GM11168 (cell line): ENCODE data around the gene CERCAM.
"Not testable (repeated sequence)": the region's sequence is repeated elsewhere in the genome, so short reads cannot be mapped to it uniquely, and the experiment has no call there.

Source experiments
- in situ Hi-C: fragments of 300-500 bp; cut with MboI; formaldehyde crosslinking; loops from one replicate; pipeline ENCODE4 v1.12.0; 2022; ENCODE audit warnings: low sequenced_read_pairs; ENCODE audit not compliant: unreplicated experiment

The CERCAM gene

GRCh38 chr9:128415281-128415680 is 5.4 kb upstream of the CERCAM start:
- in situ Hi-C loops: no loop called here

- in situ Hi-C loops: no loop called here
These were observed 4.6 kb upstream of the CERCAM start for GRCh38 chr9:128416014-128416413.

GRCh38 chr9:128416432-128417019 is 4.1 kb upstream of the CERCAM start:
- in situ Hi-C loops: no loop called here

GRCh38 chr9:128419061-128419925 is 1.4 kb upstream of the CERCAM start:
- in situ Hi-C loops: no loop called here

DNA sequence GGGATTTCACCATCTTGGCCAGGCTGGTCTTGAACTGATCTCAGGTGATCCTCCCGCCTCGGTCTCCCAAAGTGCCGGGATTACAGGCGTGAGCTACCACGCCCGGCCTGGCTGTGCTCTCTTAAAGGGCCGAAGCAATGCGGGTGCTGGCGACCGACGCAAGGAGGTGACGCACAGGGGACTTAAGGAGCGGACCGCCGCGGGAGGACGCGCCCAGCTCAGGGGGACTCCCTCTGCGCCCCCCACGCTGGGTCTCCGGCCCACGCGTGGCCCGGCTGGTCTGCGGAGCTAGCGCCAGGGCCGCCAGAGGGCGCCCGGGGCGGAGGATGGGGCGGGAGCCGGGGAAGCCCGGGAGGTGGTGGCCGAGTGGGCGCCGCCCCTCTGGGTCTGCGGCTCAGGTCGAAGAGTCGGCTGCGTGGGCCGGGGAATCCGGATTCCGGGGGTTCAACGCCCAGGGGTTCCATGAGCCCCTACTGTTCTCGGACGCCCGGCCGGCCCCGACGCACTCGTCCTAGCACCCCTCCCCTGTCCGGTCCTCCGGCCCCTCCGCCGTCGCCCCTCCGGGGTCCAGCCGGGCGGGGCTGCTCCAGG is 502 bp upstream of the CERCAM start:
- in situ Hi-C loops: no loop called here

DNA sequence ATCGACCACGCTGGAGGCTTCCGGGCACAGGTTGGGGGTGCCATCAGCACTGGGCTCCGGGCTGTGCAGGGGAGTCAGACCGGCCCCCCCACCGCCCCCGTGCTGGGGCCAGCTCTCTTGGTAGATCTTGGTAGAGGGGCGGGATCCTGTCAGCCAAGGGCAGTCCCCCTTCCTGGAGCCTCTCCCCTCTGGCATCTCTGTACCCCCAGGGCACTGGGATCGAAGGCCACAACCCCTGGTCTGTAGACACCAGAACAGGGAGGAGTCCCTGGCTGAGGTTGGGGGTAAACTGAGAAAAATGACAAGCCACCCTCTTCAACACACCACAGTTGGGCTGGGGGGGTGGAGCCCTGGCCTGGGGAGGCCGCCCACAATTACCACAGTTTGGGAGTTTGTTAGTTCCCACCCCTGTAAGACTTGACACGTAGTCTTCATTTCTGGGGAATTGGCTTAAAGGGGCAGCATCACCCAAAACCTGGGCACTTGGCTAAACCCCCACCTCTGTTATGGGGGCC is 882 bp downstream of the CERCAM start:
- in situ Hi-C loops: no loop called here

- in situ Hi-C loops: not testable (repeated sequence)
These were observed 1.5 kb downstream of the CERCAM start for GRCh38 chr9:128422022-128422782.

DNA sequence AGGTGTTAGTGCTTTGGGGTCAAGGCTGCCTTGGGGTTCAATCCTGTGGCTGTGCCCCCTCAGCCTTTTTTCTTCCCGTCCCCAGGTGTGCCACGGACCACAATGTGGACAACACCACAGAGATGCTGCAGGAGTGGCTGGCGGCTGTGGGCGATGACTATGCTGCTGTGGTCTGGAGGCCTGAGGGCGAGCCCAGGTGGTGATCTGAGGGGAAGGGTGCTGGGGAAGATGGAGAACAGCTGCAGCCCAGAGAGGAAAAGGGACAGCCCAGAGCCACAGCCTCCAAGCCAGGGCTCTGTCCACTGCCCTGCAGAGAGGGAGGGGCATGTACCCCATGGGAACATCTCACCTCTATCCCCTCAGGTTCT is 2.1 kb downstream of the CERCAM start:
- in situ Hi-C loops: no loop called here

GRCh38 chr9:128423356-128423755 is 2.7 kb downstream of the CERCAM start:
- in situ Hi-C loops: not testable (repeated sequence)

GRCh38 chr9:128424268-128424780 is 3.7 kb downstream of the CERCAM start:
- in situ Hi-C loops: no loop called here

GRCh38 chr9:128428644-128429512 is 8.2 kb downstream of the CERCAM start:
- in situ Hi-C loops: no loop called here

DNA sequence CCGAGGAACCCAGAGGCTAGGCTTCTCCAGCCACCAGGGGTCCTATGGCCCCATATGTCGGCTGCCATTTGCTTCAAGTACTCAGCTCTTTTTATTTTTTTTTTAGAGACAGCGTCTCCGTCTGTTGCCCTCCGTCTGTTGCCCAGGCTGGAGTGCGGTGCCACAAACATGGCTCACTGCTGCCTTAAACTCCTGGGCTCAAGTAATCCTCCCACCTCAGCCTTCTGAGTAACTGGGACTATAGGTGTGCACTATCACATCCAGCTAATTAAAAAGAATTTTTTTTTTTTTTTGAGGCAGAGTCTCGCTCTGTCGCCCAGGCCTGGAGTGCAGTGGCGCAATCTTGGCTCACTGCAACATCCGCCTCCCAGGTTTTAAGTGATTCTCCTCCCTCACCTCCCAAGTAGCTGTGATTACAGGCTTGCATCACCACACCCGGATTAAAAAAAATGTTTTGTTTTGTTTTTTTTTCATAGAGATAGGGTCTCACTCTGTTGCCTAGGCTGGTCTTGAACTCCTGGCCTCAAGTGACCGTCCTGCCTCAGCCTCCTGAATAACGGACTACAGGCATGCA is 8.9 kb downstream of the CERCAM start:
- in situ Hi-C loops: no loop called here

DNA sequence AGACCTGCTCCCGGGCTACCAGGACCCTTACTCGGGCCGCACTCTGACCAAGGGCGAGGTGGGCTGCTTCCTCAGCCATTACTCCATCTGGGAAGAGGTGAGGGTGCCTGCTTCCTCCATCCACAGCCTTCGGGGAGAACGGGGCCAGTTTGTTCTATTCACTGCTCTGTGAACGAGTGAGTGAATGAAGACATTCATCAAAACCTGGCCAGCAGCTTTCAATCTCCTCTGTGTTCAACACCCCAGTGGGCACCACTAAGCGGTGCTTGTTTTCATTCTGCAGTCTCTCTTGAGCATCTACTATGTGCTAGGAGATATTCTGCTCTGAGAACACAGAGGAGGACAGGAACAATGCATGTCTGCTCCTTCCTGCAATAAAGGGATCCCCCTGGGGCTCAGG is 10.6 kb downstream of the CERCAM start:
- in situ Hi-C loops: no loop called here

- in situ Hi-C loops: no loop called here
These were observed 13.7 kb downstream of the CERCAM start for GRCh38 chr9:128434340-128434739.

GRCh38 chr9:128435611-128436010 is 15.0 kb downstream of the CERCAM start:
- in situ Hi-C loops: no loop called here

DNA sequence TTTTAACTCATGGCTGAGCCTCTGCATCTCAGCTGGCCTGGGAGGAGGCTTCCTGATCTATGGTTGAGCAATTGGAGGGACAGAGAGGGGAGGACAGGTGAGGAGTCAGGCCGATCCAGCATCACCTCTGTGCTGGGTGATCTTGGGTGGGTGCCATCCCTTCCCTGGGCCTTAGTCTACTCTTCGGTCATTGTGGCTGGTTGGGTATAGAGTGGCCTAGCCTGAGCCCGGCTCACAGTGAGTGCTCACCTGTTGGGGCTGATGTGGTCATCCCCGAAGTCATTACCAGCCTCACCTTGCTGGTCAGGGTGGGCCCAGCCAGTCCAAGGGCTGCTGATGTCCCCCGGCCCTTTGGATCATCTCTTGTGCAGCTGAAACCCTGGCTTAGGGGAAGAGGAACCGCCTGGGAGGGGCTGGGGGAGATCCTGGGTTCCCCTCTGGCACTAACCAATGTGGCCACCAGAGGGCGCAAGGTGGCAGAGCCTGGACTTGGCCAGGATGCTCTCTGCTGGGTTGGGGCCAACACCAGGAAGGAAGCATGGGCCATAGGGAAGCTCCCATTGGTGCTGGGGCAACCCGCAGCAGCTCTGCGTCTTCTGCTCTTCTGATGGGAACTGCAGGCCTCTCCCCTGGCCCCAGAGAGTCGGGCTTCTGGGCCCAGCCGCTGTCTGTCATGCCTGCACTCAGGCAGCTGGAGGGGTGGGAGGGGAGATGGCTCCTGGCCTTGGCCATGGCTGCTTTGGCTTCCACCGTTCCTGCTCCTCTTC is 17.9 kb downstream of the CERCAM start:
- in situ Hi-C loops: no loop called here

GRCh38 chr9:128439273-128439672 is 18.6 kb downstream of the CERCAM start:
- in situ Hi-C loops: no loop called here

DNA sequence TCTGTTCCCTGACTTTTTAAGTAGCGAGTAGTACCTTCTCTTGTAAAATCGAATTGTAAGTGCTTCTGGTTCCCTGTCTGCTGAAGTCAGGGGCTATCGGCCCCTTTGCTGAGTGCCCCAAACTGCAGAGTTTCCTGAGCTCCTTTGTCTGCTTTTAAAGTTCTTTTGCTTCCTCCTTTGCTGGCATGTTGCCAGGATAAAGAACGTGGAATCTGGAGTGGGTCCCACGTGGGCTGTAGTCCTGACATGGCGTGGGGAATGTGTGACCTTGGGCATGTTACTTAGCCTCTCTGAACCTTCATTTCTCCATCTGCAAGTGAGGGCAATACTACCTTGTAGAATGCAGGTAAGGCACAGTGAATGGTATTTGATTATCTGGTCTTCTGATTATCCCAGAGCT is 21.5 kb downstream of the CERCAM start:
- in situ Hi-C loops: no loop called here
